ENCODE measurements around the gene IDUA.
A peak's percentile ranks its signal among the peaks of the same experiment; 100 is the strongest.

The IDUA gene

DNA sequence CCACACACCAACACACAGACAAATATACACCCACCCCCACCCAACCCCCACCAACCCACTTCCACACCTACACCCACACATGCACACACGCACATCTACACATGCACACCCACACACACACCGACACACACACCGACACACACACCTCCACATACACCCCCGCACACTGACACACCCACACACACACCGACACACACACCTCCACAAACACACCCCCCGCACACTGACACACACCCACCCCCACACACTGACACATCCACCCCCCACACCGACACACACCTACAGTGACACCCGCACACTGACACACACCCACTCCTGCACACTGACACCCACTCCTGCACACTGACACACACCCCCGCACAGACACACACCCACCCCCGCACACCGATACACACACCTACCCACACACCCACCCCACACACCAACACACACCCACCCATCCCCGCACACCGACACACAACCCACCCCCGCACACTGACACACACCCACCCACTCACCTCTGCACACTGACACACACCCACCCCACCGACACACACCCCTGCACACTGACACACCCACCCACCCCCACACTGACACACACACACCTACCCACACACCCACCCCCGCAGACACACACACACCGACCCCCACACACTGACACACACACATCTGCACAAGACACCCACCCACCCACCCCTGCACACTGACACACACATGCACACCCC is 55.7 kb downstream of the IDUA start:
- no peak for TF ChIP-seq CREB1 (IDR thresholded peaks at IDR 0.05; ENCODE audit: low read depth)
- no peak for TF ChIP-seq FOXM1 (IDR thresholded peaks at IDR 0.05; ENCODE audit: borderline replicate concordance, low read depth)
- TF ChIP-seq, protein P1, sequence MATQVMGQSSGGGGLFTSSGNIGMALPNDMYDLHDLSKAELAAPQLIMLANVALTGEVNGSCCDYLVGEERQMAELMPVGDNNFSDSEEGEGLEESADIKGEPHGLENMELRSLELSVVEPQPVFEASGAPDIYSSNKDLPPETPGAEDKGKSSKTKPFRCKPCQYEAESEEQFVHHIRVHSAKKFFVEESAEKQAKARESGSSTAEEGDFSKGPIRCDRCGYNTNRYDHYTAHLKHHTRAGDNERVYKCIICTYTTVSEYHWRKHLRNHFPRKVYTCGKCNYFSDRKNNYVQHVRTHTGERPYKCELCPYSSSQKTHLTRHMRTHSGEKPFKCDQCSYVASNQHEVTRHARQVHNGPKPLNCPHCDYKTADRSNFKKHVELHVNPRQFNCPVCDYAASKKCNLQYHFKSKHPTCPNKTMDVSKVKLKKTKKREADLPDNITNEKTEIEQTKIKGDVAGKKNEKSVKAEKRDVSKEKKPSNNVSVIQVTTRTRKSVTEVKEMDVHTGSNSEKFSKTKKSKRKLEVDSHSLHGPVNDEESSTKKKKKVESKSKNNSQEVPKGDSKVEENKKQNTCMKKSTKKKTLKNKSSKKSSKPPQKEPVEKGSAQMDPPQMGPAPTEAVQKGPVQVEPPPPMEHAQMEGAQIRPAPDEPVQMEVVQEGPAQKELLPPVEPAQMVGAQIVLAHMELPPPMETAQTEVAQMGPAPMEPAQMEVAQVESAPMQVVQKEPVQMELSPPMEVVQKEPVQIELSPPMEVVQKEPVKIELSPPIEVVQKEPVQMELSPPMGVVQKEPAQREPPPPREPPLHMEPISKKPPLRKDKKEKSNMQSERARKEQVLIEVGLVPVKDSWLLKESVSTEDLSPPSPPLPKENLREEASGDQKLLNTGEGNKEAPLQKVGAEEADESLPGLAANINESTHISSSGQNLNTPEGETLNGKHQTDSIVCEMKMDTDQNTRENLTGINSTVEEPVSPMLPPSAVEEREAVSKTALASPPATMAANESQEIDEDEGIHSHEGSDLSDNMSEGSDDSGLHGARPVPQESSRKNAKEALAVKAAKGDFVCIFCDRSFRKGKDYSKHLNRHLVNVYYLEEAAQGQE (IDR thresholded peaks at IDR 0.05; ENCODE audit: low read depth): no peak
- TF ChIP-seq TAF1 (IDR thresholded peaks at IDR 0.05; ENCODE audit: low read depth): no peak
- TF ChIP-seq TCF12 (IDR thresholded peaks at IDR 0.05; ENCODE audit: low read depth): no peak
- TF ChIP-seq TEAD4 (IDR thresholded peaks at IDR 0.05): no peak
- no peak for TF ChIP-seq RAD21 (IDR thresholded peaks at IDR 0.05; ENCODE audit: low read depth)
- no peak for TF ChIP-seq MAX (IDR thresholded peaks at IDR 0.05)
- no peak for TF ChIP-seq NFIC (IDR thresholded peaks at IDR 0.05)
- TF ChIP-seq CEBPB (IDR thresholded peaks at IDR 0.05): no peak
- TF ChIP-seq ZBTB7A (IDR thresholded peaks at IDR 0.05; ENCODE audit: low read depth): no peak

DNA sequence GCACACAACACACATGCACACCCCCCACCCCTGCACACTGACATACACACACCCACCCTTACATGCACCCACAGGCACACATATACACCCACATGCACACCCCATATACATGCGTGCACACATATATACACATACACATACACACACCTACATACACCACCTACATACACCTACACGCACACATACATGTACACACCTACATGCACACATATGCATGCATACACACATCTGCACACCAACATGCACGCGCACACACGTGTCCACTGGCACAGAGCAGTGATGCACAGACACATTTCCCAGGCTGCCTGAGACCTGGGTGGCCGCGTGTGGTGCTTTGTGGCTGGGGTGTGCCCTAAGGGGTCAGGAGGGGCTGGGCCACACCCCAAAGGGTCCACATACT is 56.3 kb downstream of the IDUA start:
- TF ChIP-seq YY1 (IDR thresholded peaks at IDR 0.05; ENCODE audit: low read depth) (no peak), TEAD4 (IDR thresholded peaks at IDR 0.05) (no peak), ZBTB7A (IDR thresholded peaks at IDR 0.05; ENCODE audit: low read depth) (no peak), RAD21 (IDR thresholded peaks at IDR 0.05; ENCODE audit: low read depth) (no peak), EGR1 (IDR thresholded peaks at IDR 0.05) (no peak), CREB1 (IDR thresholded peaks at IDR 0.05; ENCODE audit: low read depth) (no peak), EP300 (IDR thresholded peaks at IDR 0.05; ENCODE audit: borderline replicate concordance) (no peak), MAX (IDR thresholded peaks at IDR 0.05) (no peak), FOXM1 (IDR thresholded peaks at IDR 0.05; ENCODE audit: borderline replicate concordance, low read depth) (no peak), TCF12 (IDR thresholded peaks at IDR 0.05; ENCODE audit: low read depth) (no peak), USF1 (IDR thresholded peaks at IDR 0.05) (no peak), NFIC (IDR thresholded peaks at IDR 0.05) (no peak)
- TF ChIP-seq, protein P1 (IDR thresholded peaks at IDR 0.05; ENCODE audit: low read depth): no peak

GRCh38 chr4:1043651-1044468 is 57.0 kb downstream of the IDUA start:
- TF ChIP-seq TEAD4 (IDR thresholded peaks at IDR 0.05): peak; percentile 78
- peak; percentile 97 for TF ChIP-seq CEBPB (IDR thresholded peaks at IDR 0.05)
- TF ChIP-seq EP300 (IDR thresholded peaks at IDR 0.05; ENCODE audit: borderline replicate concordance): peak; percentile 90
- no peak for TF ChIP-seq CREB1 (IDR thresholded peaks at IDR 0.05; ENCODE audit: low read depth)
- TF ChIP-seq EGR1 (IDR thresholded peaks at IDR 0.05): no peak; the same call in 1 of the 2 replicates
- TF ChIP-seq ZBTB7A (IDR thresholded peaks at IDR 0.05; ENCODE audit: low read depth): peak; percentile 99
- peak; percentile 94 for TF ChIP-seq TCF12 (IDR thresholded peaks at IDR 0.05; ENCODE audit: low read depth)
- peak; percentile 53 for TF ChIP-seq YY1 (IDR thresholded peaks at IDR 0.05; ENCODE audit: low read depth)
- no peak for TF ChIP-seq TAF1 (IDR thresholded peaks at IDR 0.05; ENCODE audit: low read depth)
- TF ChIP-seq NFIC (IDR thresholded peaks at IDR 0.05): peak; percentile 89
- TF ChIP-seq, protein P1 (IDR thresholded peaks at IDR 0.05; ENCODE audit: low read depth): no peak
- TF ChIP-seq FOXM1 (IDR thresholded peaks at IDR 0.05; ENCODE audit: borderline replicate concordance, low read depth): peak; percentile 75
- TF ChIP-seq USF1 (IDR thresholded peaks at IDR 0.05): 0 out of 2 replicates have a peak, but pooled peaks have one; percentile 27
- TF ChIP-seq RAD21 (IDR thresholded peaks at IDR 0.05; ENCODE audit: low read depth): 0 out of 2 replicates have a peak, but pooled peaks have one; percentile 8
- peak; percentile 56 for TF ChIP-seq MAX (IDR thresholded peaks at IDR 0.05)
